CD14-positive monocyte (primary cell): ENCODE results near the gene RPS19BP1. TPM values are rescaled to one million over a fixed set of nuclear protein-coding genes. Genes with fewer than 3 reads are reported as not detected.

Experiments used
- DNase-seq, 3 donors: peaks; one replicate each; pipeline ENCODE4 v3.0.0-alpha.2; 2011 to 2022
- H2AFZ ChIP-seq: 2 replicates; pipeline ENCODE4 v1.6.0; 2012; ENCODE audit warnings: mild to moderate bottlenecking, low read depth, low read length, inconsistent platforms; ENCODE audit not compliant: insufficient read depth, poor library complexity, severe bottlenecking
- H3K27ac ChIP-seq, 2 donors: 1 replicate in 1 of 2; 2 replicates in 1 of 2; pipeline ENCODE4 v1.5.1; 2012 to 2013; ENCODE audit warnings: low read length in 2 of 2, control low read depth in 1 of 2, inconsistent platforms in 1 of 2, low read depth in 1 of 2, mild to moderate bottlenecking in 1 of 2
- H3K27me3 ChIP-seq, 2 donors: one replicate each; pipeline versions ENCODE4 v1.6.0 to v1.6.1; 2011 to 2013; ENCODE audit warnings: low read length in 2 of 2; ENCODE audit not compliant: control insufficient read depth in 2 of 2, insufficient read depth in 2 of 2
- H3K36me3 ChIP-seq, 2 donors: replicated peaks in 1 of 2; 1 replicate in 1 of 2; 2 replicates in 1 of 2; pipeline versions ENCODE4 v1.5.1 to v1.6.1; 2012 to 2013; ENCODE audit warnings: low read length in 2 of 2, control low read depth in 1 of 2, inconsistent platforms in 1 of 2, mild to moderate bottlenecking in 1 of 2; ENCODE audit not compliant: insufficient read depth in 2 of 2, control insufficient read depth in 1 of 2
- H3K4me1 ChIP-seq, 2 donors: 1 replicate in 1 of 2; 2 replicates in 1 of 2; pipeline versions ENCODE4 v1.5.1 to v1.6.1; 2012 to 2013; ENCODE audit warnings: low read length in 2 of 2, control low read depth in 1 of 2, inconsistent platforms in 1 of 2, mild to moderate bottlenecking in 1 of 2, moderate library complexity in 1 of 2; ENCODE audit not compliant: insufficient read depth in 2 of 2, control insufficient read depth in 1 of 2
- H3K4me2 ChIP-seq: replicated peaks from 2 replicates; pipeline ENCODE3; 2012; ENCODE audit warnings: low read length, moderate library complexity, mild to moderate bottlenecking; ENCODE audit not compliant: poor library complexity, severe bottlenecking; ENCODE audit errors: extremely low read depth
- H3K4me3 ChIP-seq, 3 experiments: fragments of 200-600 bp in 1 of 3; sonication (generic) in 1 of 3; replicated peaks in 1 of 3; 1 replicate in 2 of 3; 2 replicates in 1 of 3; pipeline ENCODE4 v1.5.1; 2011 to 2013; ENCODE audit warnings: low read length in 3 of 3, mild to moderate bottlenecking in 3 of 3, control low read depth in 2 of 3, low read depth in 2 of 3, inconsistent platforms in 1 of 3, moderate library complexity in 1 of 3
- H3K79me2 ChIP-seq: 2 replicates; pipeline ENCODE4 v1.6.0; 2012; ENCODE audit warnings: mild to moderate bottlenecking, control low read depth, inconsistent platforms, low read length, moderate library complexity; ENCODE audit not compliant: insufficient read depth
- H3K9ac ChIP-seq: 2 replicates; pipeline ENCODE4 v1.6.0; 2017; ENCODE audit warnings: low read length, mild to moderate bottlenecking; ENCODE audit not compliant: insufficient read depth, poor library complexity, severe bottlenecking
- H3K9me3 ChIP-seq, 2 donors: replicated peaks in 1 of 2; 1 replicate in 1 of 2; 2 replicates in 1 of 2; pipeline versions ENCODE4 v1.5.1 to v1.6.1; 2012 to 2013; ENCODE audit warnings: low read length in 2 of 2, control low read depth in 1 of 2; ENCODE audit not compliant: control insufficient read depth in 1 of 2, insufficient read depth in 1 of 2
- H4K20me1 ChIP-seq: 2 replicates; pipeline ENCODE4 v1.6.0; 2012; ENCODE audit warnings: mild to moderate bottlenecking, low read length, control low read depth, moderate library complexity; ENCODE audit not compliant: insufficient read depth
- H3K27ac Mint-ChIP-seq, 7 donors: one replicate each; pipeline ENCODE4 v1.8.0; 2020; ENCODE audit warnings: mild to moderate bottlenecking in 7 of 7, mixed read lengths in 7 of 7, moderate library complexity in 6 of 7, inconsistent platforms in 2 of 7
- H3K27me3 Mint-ChIP-seq, 3 donors: one replicate each; pipeline ENCODE4 v1.8.0; 2021 to 2022; ENCODE audit warnings: low read depth in 3 of 3, mild to moderate bottlenecking in 3 of 3, mixed read lengths in 3 of 3, moderate library complexity in 3 of 3, inconsistent platforms in 1 of 3
- H3K36me3 Mint-ChIP-seq, 2 donors: one replicate each; pipeline ENCODE4 v1.8.0; 2020; ENCODE audit warnings: mixed read lengths in 2 of 2, inconsistent platforms in 1 of 2, mild to moderate bottlenecking in 1 of 2
- H3K4me1 Mint-ChIP-seq: one replicate; pipeline ENCODE4 v1.8.0; 2020; ENCODE audit warnings: mild to moderate bottlenecking, mixed read lengths
- H3K4me3 Mint-ChIP-seq, 2 donors: one replicate each; pipeline ENCODE4 v1.8.0; 2020; ENCODE audit warnings: mild to moderate bottlenecking in 2 of 2, mixed read lengths in 2 of 2, moderate library complexity in 1 of 2
- H3K9me3 Mint-ChIP-seq, 7 donors: one replicate each; pipeline ENCODE4 v1.8.0; 2020 to 2022; ENCODE audit warnings: mixed read lengths in 7 of 7, mild to moderate bottlenecking in 6 of 7, moderate library complexity in 6 of 7, inconsistent platforms in 2 of 7
- WGBS: methylation state at CpG from one replicate; pipeline ENCODE4 v1.1.5; 2013; ENCODE audit warnings: missing lambda C conversion rate; ENCODE audit not compliant: insufficient coverage; 5-methylcytosine and 5-hydroxymethylcytosine counted together
- intact Hi-C, 2 donors: fragments of 100-400 bp; cut with micrococcal nuclease; formaldehyde crosslinking; loops; one replicate each; pipeline versions ENCODE4 v1.15.0 to v1.15.1; 2023
- polyA plus RNA-seq, 3 donors: library from polyadenylated mRNA; depleted of rRNA in 1 of 3; unstranded in 2 of 3; stranded (reverse) in 1 of 3; fragments of 300-500 nt in 2 of 3; fragments of >200 nt in 1 of 3; fragmentation: Illumina TruSeq in 2 of 3; gene quantifications; 1 replicate in 2 of 3; 2 replicates in 1 of 3; pipeline ENCODE4 v1.2.3, GENCODE V29; 2012 to 2021
- TF ChIP-seq, protein P1 (sequence below): fragments of 200-600 bp; IDR thresholded peaks from one replicate; pipeline ENCODE4 v1.8.0; 2022; ENCODE audit warnings: antibody characterized with exemption, mild to moderate bottlenecking

Gene RPS19BP1
- polyA plus RNA-seq, 3 donors = 59.9 to 106 (median 73.5) TPM

DNA sequence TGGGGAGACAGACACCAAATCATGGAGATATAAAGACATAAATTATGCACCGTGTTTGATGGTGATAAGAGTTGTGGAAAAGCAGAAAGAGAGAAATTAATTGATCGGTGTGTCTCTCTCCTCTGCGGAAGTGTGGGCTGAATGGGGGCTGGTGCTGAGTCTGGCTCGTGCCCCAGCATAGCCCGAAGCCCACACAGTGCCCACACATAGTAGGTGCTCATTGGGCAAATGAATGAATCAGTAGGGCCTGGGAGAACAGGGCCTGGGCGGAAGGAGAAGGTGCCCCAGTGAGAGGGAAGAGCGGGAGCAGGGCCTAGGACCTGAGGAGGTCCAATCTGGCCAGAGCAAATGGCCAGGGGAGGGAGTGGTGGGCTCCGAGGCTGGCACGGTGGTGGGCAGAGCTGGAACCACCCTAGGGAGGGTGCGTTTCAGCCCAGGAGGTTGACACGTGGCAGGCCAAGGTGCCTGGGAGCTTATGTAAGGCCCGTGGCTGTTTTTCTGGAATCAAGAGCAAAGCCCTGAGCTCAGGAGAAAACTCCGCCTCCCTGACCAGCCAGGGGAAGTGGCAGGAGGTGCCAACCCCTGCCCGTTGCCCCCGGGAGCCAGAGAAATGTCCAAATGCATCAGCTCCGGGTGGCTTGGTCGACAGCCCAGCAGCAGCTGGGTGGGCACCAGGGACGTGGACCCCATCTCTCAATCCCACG lies 35.9 kb upstream of the RPS19BP1 start:
- DNase-seq = no peak
- Histone ChIP-seq H3K79me2 (no peaks in the 10 kb centered on the region), H3K4me2 (no peak overlapping the region), H3K27me3 (no peaks in the 10 kb centered on the region), H2AFZ (no peak overlapping the region), H4K20me1 (no peaks in the 10 kb centered on the region), H3K36me3 (no peaks in the 10 kb centered on the region), H3K27ac (no peak overlapping the region), H3K9ac (no peak overlapping the region), H3K4me3 (no peak overlapping the region), H3K9me3 (no peaks in the 10 kb centered on the region), H3K4me1 (no peaks in the 10 kb centered on the region)
- intact Hi-C loops = no loop called here
- 69% methylated on average over 16 of the region's 19 CpGs for WGBS
- peaks cover 0 to 10% (median 5%) of the 10 kb centered on the region in 7 donors for H3K9me3 Mint-ChIP-seq
- peaks cover 7% of the 10 kb centered on the region for H3K4me1 Mint-ChIP-seq
- TF ChIP-seq, protein P1, sequence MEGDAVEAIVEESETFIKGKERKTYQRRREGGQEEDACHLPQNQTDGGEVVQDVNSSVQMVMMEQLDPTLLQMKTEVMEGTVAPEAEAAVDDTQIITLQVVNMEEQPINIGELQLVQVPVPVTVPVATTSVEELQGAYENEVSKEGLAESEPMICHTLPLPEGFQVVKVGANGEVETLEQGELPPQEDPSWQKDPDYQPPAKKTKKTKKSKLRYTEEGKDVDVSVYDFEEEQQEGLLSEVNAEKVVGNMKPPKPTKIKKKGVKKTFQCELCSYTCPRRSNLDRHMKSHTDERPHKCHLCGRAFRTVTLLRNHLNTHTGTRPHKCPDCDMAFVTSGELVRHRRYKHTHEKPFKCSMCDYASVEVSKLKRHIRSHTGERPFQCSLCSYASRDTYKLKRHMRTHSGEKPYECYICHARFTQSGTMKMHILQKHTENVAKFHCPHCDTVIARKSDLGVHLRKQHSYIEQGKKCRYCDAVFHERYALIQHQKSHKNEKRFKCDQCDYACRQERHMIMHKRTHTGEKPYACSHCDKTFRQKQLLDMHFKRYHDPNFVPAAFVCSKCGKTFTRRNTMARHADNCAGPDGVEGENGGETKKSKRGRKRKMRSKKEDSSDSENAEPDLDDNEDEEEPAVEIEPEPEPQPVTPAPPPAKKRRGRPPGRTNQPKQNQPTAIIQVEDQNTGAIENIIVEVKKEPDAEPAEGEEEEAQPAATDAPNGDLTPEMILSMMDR = no peak
- H3K27ac Mint-ChIP-seq = no peak overlapping the region
- no peaks in the 10 kb centered on the region for H3K36me3 Mint-ChIP-seq
- H3K27me3 Mint-ChIP-seq = peaks cover 6 to 8% (median 7%) of the 10 kb centered on the region in 3 donors
- no peak overlapping the region for H3K4me3 Mint-ChIP-seq

DNA sequence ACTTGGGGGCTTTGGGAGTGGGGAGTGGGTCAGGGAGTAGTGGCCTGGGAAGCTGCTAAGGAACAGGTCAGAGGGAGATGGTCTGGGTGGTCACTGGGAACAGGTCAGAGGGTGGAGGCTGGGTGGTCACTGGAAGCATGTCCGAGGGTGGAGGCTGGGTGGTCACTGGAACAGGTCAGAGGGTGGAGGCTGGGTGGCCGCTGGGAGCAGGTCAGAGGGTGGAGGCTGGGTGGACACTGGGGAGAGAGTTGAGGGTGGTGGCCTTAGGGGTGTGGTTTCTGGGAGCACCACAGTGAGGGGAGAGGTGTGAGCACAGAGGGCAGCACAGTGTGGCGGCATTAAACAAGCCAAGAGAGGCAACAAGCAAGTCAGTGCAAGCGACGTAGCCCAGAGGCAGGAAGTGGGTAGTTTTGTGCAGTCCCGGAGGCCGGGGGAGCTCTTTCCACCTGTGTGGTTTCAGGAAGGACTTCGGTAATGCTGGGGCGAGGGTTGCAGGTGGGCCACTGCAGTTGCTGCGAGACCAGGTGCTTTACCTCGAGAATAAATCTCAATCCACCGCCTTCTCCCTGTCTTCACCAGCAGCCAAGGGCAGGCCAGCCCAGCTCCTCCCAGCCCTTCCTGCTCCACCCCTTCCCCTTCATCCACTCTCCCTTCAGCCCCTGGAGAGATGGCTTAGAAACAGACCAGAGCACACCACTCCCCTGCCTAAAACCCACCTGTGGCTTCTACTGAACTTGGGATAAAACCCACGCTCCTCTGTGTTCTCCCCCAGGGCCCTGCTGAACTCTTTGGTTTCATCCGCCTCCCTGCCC lies 34.8 kb upstream of the RPS19BP1 start:
- peaks cover 6 to 8% (median 7%) of the 10 kb centered on the region in 3 donors for H3K27me3 Mint-ChIP-seq
- TF ChIP-seq, protein P1 = no peak
- no peaks in the 10 kb centered on the region for H3K36me3 ChIP-seq
- DNase-seq = no peak
- no peaks in the 10 kb centered on the region for H3K9me3 ChIP-seq
- peak overlapping the region; percentile 29 for H2AFZ ChIP-seq
- H3K27ac Mint-ChIP-seq = no peak overlapping the region
- intact Hi-C loops = no loop called here
- no peak overlapping the region for H3K9ac ChIP-seq
- H4K20me1 ChIP-seq = no peaks in the 10 kb centered on the region
- no peak overlapping the region for H3K4me3 ChIP-seq
- WGBS = 67% methylated on average over 6 of the region's 14 CpGs
- peaks cover 0 to 10% (median 5%) of the 10 kb centered on the region in 7 donors for H3K9me3 Mint-ChIP-seq
- H3K4me2 ChIP-seq = no peak overlapping the region
- no peak overlapping the region for H3K27ac ChIP-seq
- peaks cover 0 to 1% of the 10 kb centered on the region in 2 donors for H3K27me3 ChIP-seq
- H3K36me3 Mint-ChIP-seq = no peaks in the 10 kb centered on the region
- H3K79me2 ChIP-seq = no peaks in the 10 kb centered on the region
- H3K4me1 ChIP-seq = no peaks in the 10 kb centered on the region
- H3K4me1 Mint-ChIP-seq = peaks cover 7% of the 10 kb centered on the region
- peak overlapping the region in 1 of 2 donors; percentile 52 for H3K4me3 Mint-ChIP-seq
